Fibroblast of gingiva (primary cell): ENCODE measurements around the gene ELP4.

Source experiments
- DNase-seq: peaks from one replicate; pipeline ENCODE4 v3.0.0-alpha.2; 2011; ENCODE audit warnings: low read depth

ELP4 gene

DNA sequence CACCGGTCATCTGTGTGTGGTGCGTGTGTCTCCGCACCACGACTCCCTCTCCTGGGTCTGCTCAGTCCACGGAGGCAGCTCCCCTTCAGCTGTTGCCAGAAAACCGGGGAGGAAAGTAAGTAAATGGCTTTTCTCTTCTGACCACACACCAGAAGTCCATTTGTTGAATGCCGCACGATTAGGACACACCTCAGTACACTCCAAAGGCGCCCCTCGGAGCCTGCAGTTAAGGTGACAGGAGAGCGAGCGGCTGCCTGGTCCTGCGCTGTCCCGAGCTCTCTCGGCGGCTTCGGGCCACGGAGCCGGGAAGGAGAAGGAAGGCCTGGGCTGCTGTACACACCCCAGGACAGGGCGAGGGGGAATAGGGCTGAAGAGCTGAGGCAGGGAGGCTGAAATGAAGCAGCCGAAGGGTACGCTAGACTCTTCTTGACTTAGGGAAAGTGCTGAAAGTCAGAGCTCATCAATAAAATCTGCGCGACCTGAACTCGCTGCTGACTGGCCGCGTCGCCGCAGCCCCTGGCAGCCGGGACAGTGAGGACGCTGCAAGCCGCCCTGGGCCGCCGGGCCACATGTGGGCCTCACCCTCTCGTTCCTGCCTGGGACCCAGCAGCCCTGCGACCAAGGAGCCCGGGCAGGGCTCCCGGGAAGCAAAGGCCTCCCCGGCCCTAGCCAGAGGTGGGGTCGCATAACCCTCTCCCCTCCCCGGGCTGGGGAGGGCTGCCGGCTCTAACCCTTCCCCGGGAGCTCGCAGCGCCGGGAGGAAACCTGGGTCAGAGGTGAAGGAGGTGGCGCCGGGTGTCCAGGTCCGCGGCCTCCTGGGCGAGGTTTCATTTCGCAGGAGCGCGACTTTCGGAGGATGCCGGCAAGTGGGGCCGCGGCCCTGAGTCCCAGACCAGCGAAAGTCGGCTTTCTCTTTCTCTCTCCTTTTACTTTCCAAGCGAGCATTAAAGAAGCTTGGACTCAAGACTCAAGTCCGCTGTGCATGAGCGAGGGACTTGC, 303.1 kb downstream of the ELP4 start:
- DNase-seq = no peak

DNA sequence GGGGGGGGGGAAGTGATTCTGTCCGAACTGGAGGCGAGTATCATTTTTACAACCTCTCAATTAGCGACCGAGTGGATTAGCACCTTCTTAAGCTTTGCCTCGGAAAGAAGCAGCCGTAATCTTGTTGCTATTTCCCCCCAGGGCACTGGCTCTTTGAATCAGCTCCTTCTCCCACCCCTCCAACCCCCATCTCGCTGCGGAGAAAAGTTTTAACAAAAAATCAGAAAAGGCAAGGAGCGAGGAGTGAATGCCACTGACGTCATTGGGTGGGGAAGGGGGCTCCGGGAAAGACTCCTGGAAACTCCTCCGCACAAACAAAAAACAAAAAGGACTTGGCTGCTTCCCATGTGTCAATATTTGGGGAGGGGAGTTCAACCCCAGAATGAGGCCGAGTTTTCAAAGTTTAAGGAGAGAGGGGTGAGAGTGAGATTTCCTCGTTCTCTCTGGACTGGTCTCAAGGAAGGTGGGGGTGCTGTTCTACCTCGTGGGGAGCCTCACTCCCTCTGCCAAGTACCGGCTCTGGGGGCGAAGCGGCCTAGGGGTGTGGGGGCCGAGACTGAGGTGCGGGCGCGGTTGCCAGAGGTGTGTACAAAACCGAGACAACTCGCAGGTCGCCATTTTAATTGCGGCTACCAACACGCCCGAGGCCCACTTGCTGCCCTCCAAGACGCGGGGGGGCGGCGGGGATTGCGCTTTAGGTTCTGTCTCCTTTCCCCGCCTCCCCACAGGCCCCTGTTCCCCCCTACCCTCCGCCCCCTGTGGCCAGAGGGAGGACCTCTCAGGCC, 304.0 kb downstream of the ELP4 start:
- no peak for DNase-seq

DNA sequence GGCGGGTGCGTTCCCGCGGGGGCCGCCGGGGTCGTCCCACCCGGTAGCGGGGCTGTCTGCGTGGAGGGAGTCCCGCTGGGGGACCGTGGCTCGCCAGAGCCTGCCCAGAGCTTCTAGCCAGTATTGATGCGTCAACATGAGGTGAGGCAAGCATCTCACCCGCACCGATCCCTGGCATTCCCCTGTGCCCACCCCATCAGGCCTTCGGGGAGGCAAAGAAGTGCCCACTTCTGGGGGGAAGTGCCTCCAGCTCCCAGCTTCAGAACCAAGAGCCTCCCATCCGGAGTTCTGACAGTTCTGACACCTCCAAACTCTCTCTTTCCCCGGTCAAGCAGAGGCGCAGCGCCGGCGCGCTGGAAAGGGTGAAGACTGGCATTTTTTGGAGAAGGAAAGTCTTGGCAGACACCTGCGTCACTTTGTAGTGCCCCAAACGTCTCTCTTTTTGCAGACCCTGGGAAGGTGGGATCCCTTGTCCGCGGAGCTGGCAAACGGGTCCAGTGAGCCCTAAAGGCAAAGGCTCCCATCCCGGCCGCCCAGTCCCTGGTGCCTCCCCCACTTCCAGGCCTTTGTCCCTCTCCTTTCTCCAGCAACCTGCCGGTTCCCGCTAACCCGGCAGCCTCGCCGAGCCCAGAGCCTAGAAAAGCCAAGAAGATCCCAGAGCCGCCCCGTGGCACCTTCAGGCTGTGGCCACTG, 304.8 kb downstream of the ELP4 start:
- no peak for DNase-seq

DNA sequence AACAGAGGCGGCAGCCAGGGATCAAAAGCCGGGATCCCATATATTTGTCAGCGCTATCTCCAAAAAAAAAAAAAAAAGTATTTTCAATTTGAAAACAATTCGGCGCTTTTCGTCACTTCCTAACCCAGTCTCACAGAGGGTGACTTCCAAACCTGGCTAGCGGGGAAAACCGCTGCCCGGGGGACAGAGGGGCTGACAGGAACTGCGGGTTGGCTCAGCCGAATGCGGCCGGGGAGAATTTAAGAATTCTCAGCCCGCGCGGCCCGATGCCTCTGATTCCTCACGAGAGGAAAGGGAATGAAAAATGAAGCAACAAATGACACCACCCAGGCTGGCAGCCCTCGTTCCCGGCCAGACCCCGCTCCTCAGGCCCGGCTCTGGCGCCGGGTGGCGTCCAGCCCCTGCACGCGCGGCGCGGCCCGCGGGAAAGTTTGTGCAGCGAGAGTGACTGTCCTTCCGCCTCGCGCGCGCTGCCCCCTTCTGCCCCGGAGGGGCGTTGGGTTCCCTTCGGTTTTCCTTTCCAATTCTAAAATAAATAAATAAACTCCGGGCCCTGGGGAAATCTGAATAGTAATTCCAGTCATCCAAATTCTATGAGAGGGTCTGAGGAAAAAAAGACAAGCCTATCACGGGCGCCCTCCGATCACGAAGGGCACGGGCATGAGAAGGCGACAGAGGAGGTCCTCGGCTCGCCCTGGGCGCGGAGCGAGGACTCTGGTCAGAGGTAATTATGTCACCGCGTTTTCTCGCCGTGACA, 306.3 kb downstream of the ELP4 start:
- DNase-seq = no peak

DNA sequence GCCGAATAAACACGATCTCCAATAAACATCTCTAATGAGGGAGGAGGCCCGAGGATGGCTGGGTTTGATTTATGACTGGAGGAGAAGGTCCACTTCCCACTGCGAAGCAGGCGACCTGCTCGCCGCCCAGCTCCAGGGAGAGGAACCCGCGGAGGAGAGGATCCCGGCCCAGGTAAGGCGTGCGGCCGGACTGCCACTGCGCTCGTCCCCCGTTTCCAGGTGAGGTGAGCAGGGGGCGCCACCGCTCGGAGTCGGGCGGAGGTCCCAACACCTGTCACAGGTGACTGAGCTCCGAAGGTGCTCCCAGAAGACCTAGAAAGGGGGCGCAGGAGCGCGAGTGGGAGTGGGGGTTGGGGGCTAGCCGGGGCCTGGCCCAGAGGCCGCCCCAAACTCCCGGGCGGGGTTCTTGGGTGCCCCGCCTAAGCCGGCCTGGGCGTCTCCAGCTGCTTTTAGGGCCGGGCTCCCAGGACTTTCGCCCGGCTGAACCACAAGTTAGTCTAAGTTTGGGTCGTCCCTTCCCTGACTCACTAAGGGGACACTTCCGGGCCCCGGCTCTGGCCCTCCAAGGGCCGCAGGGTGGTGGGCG, 307.0 kb downstream of the ELP4 start:
- DNase-seq = no peak

DNA sequence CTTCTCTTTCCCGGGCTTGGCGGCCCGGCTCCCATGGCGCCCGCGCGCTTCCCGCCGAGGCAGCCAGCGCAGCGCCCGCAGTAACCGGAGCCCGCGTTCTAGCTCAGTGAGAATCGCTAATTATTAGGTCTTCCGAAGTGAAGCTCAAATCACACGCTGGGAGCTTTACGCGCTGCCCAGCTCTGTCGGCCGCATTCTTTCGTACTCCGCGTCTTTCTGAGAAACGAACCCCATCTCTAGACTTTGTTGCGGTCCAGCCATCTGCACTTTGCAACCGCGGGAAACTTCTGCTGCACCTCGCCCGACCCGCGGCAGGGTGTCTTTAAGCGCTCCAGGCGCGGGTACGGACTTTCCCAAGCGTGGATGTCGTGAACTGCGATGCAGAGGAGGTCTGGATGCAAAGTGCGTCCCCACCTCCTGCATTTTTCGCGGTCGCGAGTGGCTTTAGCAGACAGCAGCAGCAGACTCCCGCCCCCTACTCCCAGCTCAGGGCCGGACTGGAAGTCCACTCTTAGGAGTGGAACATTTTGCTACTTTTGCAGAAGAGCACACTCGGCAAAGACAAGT, 307.6 kb downstream of the ELP4 start:
- DNase-seq = no peak

DNA sequence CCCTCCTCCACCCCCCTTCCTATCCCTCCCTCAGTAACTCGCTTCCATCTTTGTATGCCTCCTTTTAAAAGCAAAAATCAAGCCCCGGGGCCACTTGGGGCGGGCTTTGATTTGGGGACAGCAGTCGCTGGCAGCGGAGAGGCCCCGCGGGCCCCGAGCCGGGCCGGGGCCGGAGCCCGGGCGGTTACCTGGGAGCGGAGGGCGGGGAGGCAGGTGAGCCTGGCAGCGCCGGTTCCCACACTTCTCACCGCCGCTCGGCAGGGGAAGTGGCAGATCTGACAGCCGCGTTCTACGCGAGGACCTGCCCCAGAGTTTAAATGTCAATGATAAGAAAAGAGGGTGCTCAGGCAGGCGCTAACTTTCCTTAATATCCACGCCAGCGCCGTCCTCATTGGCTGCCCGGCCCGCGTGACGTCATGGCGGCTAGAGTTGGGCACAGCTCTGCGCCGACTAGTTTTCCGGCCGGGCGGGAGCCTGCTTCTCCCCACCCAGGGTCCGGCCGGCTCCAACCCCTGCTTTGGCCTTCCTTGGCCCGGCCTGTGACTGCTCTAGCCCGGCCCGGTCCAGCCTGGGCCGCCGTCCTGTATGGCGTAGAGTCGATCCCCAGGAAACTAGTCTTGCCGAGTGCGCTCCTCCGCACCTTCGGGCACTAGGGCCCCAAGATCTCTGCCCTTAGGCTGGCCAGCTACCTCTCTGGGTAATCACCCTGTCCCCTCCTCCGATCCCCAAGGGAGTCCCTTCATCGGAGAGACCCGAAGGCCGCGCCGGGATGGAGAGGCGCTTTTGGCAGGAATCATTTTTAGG, 308.3 kb downstream of the ELP4 start:
- DNase-seq = no peak

DNA sequence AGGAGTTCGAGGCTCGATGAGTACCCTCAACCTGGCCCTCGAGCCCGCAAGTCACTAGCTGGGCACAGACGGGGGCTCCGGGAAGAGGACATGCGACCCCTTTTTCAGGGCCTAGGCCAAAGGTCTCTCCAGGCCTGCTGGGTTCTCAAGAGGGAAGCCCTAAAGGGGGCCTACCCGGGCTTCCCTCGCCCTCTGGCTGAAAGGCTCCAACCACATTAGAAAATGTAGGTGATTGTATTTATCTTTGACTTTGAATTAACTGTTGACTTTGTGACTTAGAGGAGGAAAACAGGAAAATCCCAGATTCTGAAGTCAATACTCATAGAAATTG, 308.8 kb downstream of the ELP4 start:
- no peak for DNase-seq

DNA sequence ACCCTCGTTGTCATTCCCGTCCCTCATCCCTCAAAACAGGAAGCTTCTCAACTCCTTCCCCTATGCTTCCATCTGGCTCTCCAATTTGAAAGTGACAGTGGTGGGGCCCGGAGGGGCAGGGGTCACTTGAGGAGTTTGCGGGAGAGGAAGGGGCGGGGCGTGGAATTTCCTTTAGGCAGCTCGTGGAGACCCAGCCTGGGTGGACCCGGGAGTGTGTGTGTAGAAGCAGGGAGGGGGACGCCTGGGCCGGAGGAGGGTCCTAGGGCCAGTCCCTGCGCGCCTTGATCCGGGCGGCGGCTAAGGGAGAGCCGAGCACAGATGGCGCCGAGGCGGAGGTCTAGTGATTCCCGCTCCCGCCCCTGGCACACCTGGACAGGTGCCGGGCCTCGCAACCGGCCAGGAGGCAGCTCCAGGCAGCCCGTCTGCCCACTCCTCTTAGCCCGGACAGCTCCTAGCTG, 309.3 kb downstream of the ELP4 start:
- DNase-seq = no peak

DNA sequence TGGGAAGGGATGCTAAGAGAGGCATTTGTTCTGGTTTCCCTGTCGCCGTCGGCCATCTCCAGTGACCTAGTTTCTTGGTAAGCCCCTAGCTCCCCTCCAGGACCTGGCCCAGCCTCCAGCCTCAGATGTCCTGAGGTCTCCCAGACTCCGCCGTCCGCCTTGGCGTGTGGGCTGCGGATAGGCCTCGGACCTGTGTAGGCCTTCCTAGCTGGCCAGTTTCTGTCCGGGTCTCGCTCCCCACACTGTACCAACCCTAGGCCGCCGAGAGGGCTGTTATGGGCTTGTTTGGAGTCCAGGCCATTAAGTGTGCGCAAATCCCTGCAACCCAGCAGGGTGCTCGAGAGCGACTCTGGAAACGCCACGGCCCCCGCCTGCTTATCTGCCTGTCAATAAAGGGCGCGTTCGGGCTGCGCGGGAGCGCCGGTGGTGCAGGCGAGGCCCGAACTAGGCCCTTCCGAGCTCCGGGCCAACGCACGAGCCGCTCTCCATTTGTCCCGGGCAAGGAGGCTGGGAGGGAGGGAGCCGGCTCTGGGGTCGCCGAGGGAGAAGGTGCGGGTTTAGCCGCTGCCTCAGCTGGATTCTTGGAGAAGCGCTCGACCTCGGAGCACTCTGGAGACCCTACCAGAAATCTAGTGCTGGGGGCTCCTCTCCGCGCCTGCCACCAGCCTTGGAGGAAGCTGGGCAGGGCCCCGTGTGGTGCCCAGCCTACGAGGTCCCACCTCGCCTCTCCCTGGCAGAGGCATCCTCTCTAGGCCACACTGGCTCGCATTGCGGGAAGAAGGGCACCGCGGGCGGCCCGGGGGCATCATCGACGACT, 310.3 kb downstream of the ELP4 start:
- no peak for DNase-seq

DNA sequence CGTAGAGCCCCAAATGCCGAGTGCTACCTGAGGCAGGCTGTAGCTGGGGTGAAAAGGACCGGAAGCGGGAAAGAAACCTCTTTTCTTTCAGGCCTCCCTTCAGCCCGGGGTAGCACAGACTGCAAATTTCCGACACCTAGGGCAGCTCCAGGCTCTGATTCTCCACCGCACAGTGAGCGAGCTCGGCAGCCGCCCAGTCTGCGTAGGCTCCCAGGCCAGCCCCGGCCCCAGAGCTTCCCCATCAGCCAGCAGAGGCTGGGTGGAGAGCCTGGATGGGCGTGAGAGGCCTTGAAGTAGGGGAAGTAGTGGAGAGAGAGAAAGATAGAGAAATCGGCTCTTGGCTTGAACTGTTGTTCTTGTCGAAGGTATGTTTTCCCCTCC, 310.9 kb downstream of the ELP4 start:
- DNase-seq = no peak

DNA sequence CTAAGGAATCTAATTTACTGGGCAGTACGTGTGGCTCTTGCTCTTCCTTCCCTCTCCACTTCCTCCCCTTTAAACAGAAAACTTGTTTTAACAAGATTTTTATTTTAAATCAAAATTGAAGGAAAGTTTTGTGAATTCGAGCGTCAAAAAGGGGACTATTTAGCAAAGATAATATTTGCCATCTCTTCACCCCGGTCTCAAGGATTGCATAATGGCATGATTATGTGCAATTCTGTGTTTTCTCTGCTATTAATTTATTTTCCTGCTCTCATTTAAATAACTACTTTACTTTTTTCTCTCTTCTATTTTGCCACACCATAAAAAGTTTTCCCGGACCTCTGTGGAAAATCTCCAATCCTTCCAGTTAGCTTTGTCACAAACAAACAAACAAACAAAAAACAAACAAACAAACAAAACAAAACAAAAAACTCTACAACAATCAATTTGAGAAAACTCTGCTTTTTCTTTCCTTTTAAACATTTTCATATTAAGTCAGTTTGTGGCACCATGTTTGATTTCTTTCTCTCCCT, 311.7 kb downstream of the ELP4 start:
- no peak for DNase-seq

DNA sequence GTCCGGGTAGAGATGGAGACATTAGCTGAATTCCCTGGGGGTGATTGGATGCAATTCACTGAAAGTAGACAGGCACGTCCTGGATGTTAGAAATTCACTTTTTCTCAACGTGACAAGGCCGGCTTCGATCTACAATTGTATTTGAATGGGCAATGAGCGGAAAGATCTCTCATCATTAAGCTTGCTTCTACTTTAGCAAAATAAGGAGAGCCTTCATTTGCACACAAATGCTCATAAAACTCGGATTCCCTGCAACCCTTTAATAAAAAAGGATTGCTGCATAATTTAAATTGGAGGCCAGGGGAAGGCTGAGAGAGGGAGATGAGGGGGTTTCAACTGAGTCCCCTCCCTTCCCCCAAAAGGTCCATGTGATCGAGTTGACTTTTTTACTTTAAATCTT, 312.2 kb downstream of the ELP4 start:
- DNase-seq = no peak

DNA sequence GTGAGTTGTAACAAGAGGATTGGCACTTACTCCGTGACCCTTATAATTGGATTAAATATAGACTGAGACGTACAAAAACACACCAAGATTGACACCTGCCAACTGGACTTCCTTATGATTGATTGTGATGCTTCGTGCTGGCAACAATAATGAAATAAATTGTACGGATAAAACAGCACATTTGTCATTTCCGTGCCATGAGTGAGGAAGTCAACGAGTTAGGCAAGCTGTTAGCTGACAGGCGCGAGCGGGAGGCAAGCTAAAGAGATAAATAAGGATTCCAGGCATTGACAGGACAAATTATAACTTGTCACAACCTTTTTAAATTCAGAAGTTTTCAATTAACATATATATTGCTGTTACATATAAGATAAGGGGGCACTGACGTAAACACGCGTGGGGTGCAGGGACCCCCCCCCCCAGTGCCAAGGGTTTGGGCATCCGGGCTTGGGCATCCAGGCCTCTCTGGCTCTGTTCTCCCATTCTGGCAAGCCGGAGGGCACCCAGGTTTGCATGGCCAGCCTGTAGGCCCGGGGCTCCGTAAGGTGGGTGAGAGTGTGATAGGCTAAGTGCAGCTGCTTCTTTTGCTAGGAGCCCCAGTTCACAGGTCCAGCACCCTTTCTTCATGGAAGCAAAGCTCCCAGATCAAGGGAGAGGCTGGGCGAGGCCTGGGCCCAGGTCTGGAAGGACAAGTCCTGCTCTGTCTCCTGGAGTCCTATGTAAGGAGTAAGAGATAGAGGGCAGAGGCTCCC, 312.8 kb downstream of the ELP4 start:
- no peak for DNase-seq

DNA sequence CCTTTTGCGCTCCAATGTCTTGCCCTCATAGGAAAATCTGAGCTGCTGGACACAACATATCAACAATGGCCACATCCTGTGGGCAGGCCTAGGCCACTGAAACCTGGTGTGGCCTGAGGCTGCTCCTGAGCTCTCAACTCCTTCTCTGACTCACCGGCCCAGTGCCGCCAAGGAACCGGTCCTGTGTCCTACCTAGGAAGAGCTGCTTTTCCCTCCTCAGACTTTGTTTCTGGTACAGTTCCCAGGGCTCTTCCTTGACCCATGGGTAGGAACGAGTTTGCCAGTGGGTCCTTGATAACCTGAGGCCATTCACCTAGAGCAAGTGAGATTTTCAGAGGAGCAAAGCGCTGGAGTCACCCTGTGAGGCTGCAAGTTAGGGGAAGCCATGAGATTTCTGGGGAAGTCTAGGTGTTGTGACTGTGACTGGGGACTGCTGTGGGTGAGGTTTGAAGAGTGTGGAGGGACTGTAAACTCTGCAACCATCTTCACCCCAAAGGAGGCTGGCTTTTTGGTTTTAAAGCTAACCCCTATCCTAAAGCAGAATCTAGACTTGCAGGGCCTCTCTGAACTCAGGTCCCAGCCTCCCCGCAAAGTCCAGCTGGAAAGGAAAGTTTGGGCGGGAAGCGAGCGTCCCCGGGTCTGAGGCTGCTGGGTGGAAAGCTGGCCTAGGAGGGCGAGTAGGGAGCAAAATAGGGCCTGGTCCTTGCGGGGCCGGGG, 313.5 kb downstream of the ELP4 start:
- DNase-seq = no peak

DNA sequence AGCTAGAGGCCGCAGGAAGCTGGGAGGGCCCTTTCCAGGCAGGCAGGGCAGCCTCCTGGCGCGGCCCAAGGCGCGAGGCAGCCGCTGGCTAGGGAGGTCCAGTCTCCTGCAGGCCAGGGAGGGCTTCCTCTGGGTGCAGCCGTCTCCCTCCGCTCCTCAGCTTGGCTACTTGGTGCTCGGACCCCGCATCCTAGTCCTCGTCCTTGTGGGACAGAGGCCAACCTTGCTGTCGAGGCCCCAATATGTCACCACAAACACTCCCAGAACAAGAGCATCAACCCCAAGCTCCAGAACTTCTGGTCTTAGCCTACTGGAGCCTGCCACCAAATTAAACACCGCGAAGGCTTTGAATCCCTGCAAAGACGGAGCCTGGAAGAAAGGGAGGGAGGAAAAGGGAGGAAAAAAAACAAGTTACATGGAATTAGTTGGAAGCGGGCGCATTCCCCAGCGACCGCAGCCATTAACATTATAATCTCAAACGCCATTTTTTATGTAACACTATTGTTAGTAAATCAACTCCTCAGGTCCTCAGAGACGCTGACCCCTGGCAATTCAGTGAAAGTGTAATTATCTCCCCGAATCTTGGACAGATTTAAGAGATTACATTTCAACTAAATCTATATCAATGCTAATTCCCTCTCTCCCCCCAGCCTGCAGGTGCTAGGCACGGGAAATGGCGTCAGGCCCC, 314.2 kb downstream of the ELP4 start:
- no peak for DNase-seq

DNA sequence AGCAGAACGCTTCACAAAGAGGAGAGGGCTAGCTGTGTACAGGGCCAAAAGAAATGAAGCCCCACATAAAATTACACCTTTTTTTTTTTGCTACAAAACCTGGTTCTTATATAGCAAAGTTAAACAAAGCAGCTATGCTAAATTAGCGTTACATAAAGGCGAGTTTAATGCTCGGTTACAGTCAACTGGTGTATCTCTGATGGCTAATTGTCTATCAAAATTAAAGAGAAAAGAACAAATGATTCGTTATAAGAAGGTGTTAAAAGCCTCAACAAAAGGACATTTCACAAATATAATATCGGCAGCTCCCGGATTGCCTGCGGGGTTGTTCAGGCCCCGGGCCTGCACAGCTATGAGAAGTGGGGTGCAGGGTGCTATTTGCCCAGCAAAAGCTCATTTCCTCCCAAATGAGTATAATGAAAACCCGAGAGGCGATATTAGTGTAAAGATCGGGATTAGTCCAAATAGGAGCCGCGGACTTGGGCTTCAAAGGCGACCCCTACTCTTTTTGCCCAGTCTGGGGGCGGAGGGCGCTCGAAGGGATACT, 314.8 kb downstream of the ELP4 start:
- no peak for DNase-seq
